Skeletal muscle tissue (tissue), 4 donors: ENCODE measurements around the gene INHBA. TPM values are rescaled to one million over a fixed set of nuclear protein-coding genes. Genes with fewer than 3 reads are reported as not detected.

Source experiments
- H3K27ac ChIP-seq: one replicate; pipeline ENCODE4 v1.7.0; 2013; ENCODE audit warnings: mild to moderate bottlenecking, low read depth, low read length, inconsistent platforms
- H3K27me3 ChIP-seq, 3 donors: one replicate each; pipeline ENCODE4 v1.7.0; 2013; ENCODE audit warnings: low read length in 3 of 3; ENCODE audit not compliant: control insufficient read depth in 3 of 3, insufficient read depth in 3 of 3
- H3K36me3 ChIP-seq, 3 donors: one replicate each; pipeline ENCODE4 v1.7.0; 2013; ENCODE audit warnings: low read length in 3 of 3; ENCODE audit not compliant: control insufficient read depth in 3 of 3, insufficient read depth in 3 of 3
- H3K4me1 ChIP-seq, 3 donors: one replicate each; pipeline ENCODE4 v1.7.0; 2013; ENCODE audit warnings: low read length in 3 of 3, mild to moderate bottlenecking in 3 of 3; ENCODE audit not compliant: control insufficient read depth in 3 of 3, insufficient read depth in 3 of 3
- H3K4me3 ChIP-seq, 3 donors: one replicate each; pipeline ENCODE4 v1.7.0; 2013; ENCODE audit warnings: low read length in 3 of 3
- H3K9ac ChIP-seq, 3 donors: one replicate each; pipeline ENCODE4 v1.7.0; 2013; ENCODE audit warnings: low read length in 3 of 3, mild to moderate bottlenecking in 3 of 3, moderate library complexity in 2 of 3, low read depth in 1 of 3
- H3K9me3 ChIP-seq, 3 donors: one replicate each; pipeline ENCODE4 v1.7.0; 2013; ENCODE audit warnings: low read length in 3 of 3; ENCODE audit not compliant: control insufficient read depth in 3 of 3
- total RNA-seq: library from RNA; depleted of rRNA; stranded (reverse); fragments of >200 nt; gene quantifications from one replicate; pipeline ENCODE4 v1.2.3, GENCODE V29; 2014
- donor health status: Osteomylitis.

The INHBA gene
- total RNA-seq, 1 donor from 2014 or later = 4.7 TPM

DNA sequence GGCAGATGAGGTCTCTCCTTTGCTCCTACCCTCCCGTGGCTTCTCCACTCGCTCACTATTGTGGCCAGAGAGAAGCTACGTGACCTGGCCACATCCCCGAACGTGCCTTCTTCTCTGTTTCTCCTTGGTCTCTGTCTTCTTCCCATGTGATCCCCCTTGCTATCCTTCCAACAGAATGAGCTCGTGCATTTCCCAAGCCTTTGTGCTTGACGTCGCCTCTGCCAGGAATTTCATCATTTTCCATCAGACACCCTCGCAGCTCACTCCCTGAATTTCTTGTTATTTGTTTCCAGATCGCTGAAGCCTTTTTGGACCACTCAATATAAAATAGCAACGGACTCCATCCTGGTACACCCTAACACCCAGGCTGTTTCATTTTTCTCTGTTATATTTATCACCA is 13.8 kb upstream of the INHBA start:
- Histone ChIP-seq H3K9ac (no peak overlapping the region), H3K27me3 (peaks cover 3 to 5% (median 3%) of the 10 kb centered on the region in 3 donors), H3K4me1 (no peaks in the 10 kb centered on the region), H3K27ac (no peak overlapping the region), H3K4me3 (no peak overlapping the region), H3K9me3 (no peaks in the 10 kb centered on the region), H3K36me3 (no peaks in the 10 kb centered on the region)

GRCh38 chr7:41715000-41715399 is 12.1 kb upstream of the INHBA start:
- Histone ChIP-seq H3K27me3 (peaks cover 3 to 5% (median 3%) of the 10 kb centered on the region in 3 donors), H3K9me3 (no peaks in the 10 kb centered on the region), H3K4me1 (no peaks in the 10 kb centered on the region), H3K27ac (no peak overlapping the region), H3K36me3 (no peaks in the 10 kb centered on the region), H3K9ac (no peak overlapping the region), H3K4me3 (no peak overlapping the region)

DNA sequence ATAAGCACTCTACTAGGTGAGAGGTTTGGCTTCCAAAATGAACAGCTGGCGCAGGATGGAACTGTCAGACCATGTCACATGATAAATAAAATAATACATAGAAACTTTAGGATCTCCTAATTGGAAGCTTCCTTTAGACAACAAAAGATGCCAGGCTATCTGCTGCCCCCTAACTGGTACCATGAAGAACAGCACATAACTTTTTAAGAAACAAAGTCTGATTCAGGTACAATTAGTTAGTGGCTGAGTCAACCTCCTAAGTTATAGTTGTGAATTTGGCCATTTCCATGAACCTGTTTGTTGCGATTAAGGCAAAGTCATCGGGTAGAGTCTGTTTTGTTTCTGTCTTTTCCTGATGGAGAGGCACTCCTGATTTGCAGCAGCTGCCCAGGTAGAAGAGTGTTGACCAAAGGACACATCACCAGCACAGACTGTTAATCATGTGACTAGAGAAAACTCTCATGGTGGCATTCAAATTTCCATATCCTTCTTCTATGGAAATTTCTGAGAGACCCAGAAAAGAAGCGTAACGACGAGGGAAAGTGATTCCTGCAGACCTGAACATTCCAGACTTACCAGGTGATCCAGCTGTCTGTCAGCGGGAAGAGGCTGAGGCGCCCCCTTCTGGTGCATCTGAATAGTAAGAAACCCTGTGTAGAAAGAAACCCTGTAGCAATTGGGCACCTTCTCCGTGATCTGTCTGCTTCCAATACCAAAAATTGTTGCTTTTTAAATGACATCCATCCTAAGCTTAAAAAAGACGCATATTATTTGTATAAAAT is 8.6 kb upstream of the INHBA start:
- Histone ChIP-seq H3K9me3 (no peaks in the 10 kb centered on the region), H3K27me3 (peaks cover 0 to 7% (median 6%) of the 10 kb centered on the region in 3 donors), H3K27ac (no peak overlapping the region), H3K9ac (no peak overlapping the region), H3K4me3 (no peak overlapping the region), H3K36me3 (no peaks in the 10 kb centered on the region), H3K4me1 (no peaks in the 10 kb centered on the region)

GRCh38 chr7:41710838-41711237 is 7.9 kb upstream of the INHBA start:
- Histone ChIP-seq H3K27ac (no peak overlapping the region), H3K9me3 (no peaks in the 10 kb centered on the region), H3K27me3 (peaks cover 0 to 12% (median 7%) of the 10 kb centered on the region in 3 donors), H3K36me3 (no peaks in the 10 kb centered on the region), H3K4me3 (no peak overlapping the region), H3K4me1 (peaks cover 2 to 3% (median 3%) of the 10 kb centered on the region in 3 donors), H3K9ac (no peak overlapping the region)

- H3K9ac ChIP-seq = no peak overlapping the region
- H3K4me1 ChIP-seq = peaks cover 10 to 13% (median 12%) of the 10 kb centered on the region in 3 donors
- H3K36me3 ChIP-seq = no peaks in the 10 kb centered on the region
- peaks cover 0 to 18% (median 3%) of the 10 kb centered on the region in 3 donors for H3K27me3 ChIP-seq
- no peak overlapping the region for H3K4me3 ChIP-seq
- no peaks in the 10 kb centered on the region for H3K9me3 ChIP-seq
- no peak overlapping the region for H3K27ac ChIP-seq
Observed at GRCh38 chr7:41709621-41710020, 6.7 kb upstream of the INHBA start.

GRCh38 chr7:41708581-41709358 is 5.9 kb upstream of the INHBA start:
- Histone ChIP-seq H3K27me3 (peaks cover 0 to 18% (median 3%) of the 10 kb centered on the region in 3 donors), H3K9me3 (no peaks in the 10 kb centered on the region), H3K36me3 (no peaks in the 10 kb centered on the region), H3K4me1 (peaks cover 10 to 14% (median 12%) of the 10 kb centered on the region in 3 donors), H3K4me3 (no peak overlapping the region), H3K27ac (no peak overlapping the region), H3K9ac (no peak overlapping the region)

DNA sequence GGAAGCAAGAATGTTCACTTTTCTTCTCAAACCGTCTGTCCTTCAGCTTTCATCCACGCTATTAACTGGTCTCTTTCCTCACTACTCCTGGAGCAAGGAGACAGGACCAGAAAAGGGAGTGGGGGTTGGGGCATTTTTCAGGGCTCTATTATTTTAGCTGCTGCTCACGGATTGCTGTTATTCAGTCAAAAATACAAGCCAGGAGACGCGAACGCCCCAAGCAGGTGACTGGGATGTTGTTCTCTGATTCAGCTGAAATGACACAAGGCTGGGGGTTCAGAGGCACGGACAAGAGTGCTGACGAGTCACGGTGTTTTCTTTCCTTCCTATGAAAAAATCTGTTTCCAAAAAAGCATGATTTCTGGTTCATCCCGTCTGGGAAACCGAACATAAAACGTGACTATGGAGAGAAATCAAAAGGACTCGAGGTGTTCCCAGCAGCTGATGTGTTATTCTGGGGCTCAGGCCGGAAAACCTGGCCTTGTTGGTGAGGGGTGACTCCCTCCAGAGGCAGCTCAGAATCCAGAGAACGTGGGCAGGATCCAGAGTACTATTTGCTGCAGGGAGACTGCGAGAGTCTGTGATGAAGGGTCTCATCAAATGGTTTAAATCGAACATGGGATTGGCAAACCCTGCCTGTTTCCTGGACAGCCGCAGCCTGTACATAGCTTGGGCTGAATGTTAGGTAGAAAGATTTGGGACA is 3.5 kb upstream of the INHBA start:
- Histone ChIP-seq H3K4me3 (peak overlapping the region in 1 of 3 donors; percentile 59), H3K27ac (no peak overlapping the region), H3K4me1 (peaks cover 10 to 15% (median 12%) of the 10 kb centered on the region in 3 donors), H3K9ac (peak overlapping the region in 2 of 3 donors; percentile 10 to 52), H3K9me3 (no peaks in the 10 kb centered on the region), H3K27me3 (peaks cover 0 to 22% (median 6%) of the 10 kb centered on the region in 3 donors), H3K36me3 (no peaks in the 10 kb centered on the region)

DNA sequence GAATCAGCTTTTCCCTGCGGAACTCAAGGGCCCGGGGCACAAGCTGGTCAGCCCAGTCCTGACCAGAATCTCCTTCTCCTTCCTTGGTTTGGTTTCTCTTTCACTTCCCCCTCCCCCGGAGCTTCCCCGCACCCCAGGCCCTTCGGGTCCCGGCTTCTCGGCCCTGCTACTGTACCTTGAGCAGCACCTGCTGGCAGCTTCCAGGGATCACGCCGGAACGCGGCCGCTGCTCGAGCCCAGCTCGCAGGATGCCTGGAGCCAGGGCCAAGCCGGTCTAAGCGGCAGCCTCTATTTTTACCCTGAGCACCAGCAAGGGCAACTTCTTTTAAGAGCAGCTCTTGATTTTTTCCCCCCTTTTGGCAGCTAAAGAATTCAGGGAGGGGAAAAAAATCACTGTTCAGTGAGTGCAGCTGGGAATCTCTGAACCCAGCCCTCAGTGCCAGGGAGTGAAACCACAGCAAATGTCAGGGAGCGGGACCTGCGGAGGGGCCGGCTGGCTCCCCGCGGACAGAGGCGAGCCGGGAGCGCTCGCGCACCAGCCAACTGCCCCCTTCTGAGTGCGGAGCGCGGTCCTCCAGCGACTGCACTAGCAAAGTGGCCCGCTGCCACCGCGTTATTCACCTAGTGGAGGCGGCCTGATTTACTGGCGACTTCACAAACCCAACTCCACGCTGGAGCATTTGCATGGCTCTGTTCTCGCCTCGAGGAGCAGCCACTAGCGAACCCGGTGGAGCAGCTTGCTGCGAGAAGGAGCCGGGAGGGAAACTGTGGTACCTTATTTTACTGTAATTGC is 2.4 kb upstream of the INHBA start:
- Histone ChIP-seq H3K9ac (peak overlapping the region; percentile 52 to 74 (median 58)), H3K4me3 (peak overlapping the region; percentile 59 to 71 (median 70)), H3K27me3 (peaks cover 0 to 30% (median 10%) of the 10 kb centered on the region in 3 donors), H3K9me3 (no peaks in the 10 kb centered on the region), H3K4me1 (peaks cover 10 to 19% (median 15%) of the 10 kb centered on the region in 3 donors), H3K27ac (no peak overlapping the region), H3K36me3 (no peaks in the 10 kb centered on the region)
